Measurements from ENCODE around the gene ZNF775.

- TF ChIP-seq CREB1 (IDR thresholded peaks at IDR 0.05; ENCODE audit: low read depth) (no peak), REST (IDR thresholded peaks at IDR 0.05; ENCODE audit: low read depth) (no peak), EGR1 (IDR thresholded peaks at IDR 0.05) (no peak), EP300 (IDR thresholded peaks at IDR 0.05; ENCODE audit: borderline replicate concordance) (no peak), TAF1 (IDR thresholded peaks at IDR 0.05; ENCODE audit: low read depth) (peak; percentile 7; the same call in 1 of the 2 replicates), RAD21 (IDR thresholded peaks at IDR 0.05; ENCODE audit: low read depth) (no peak), YY1 (IDR thresholded peaks at IDR 0.05; ENCODE audit: low read depth) (no peak; the same call in 1 of the 2 replicates), TCF12 (IDR thresholded peaks at IDR 0.05; ENCODE audit: low read depth) (no peak), CEBPB (IDR thresholded peaks at IDR 0.05) (no peak), FOXM1 (IDR thresholded peaks at IDR 0.05; ENCODE audit: borderline replicate concordance, low read depth) (no peak), USF1 (IDR thresholded peaks at IDR 0.05) (no peak), MAX (IDR thresholded peaks at IDR 0.05) (no peak), TEAD4 (IDR thresholded peaks at IDR 0.05) (no peak)
Observed at GRCh38 chr7:150405584-150406311, 26.6 kb downstream of the ZNF775 start.

Measured in Ishikawa (cell line).